Gastroesophageal sphincter (tissue), 4 donors: ENCODE data around the gene PARM1. TPM values are rescaled to one million over a fixed set of nuclear protein-coding genes. Genes with fewer than 3 reads are reported as not detected.

Source experiments
- ATAC-seq: fragments of 150-250 bp; one replicate; pipeline ENCODE4 v1.9.1; 2016; ENCODE audit warnings: mild to moderate bottlenecking, moderate library complexity
- H3K27ac ChIP-seq, 4 donors: fragments of 200-600 bp; sonication (generic) in 3 of 4; 1 replicate in 3 of 4; 2 replicates in 1 of 4; pipeline ENCODE4 v1.5.1; 2016 to 2019
- H3K27me3 ChIP-seq: fragments of 200-600 bp; sonication (generic); one replicate; pipeline ENCODE4 v1.5.1; 2019
- H3K36me3 ChIP-seq, 2 donors: fragments of 200-600 bp; sonication (generic); one replicate each; pipeline ENCODE4 v1.5.1; 2019; ENCODE audit warnings: control low read depth in 1 of 2
- H3K4me1 ChIP-seq, 3 donors: fragments of 200-600 bp; sonication (generic); 1 replicate in 2 of 3; 2 replicates in 1 of 3; pipeline ENCODE4 v1.5.1; 2016 to 2019; ENCODE audit warnings: control low read depth in 2 of 3
- H3K4me3 ChIP-seq, 2 donors: fragments of 200-600 bp; sonication (generic); one replicate each; pipeline ENCODE4 v1.5.1; 2019; ENCODE audit warnings: mild to moderate bottlenecking in 1 of 2, moderate library complexity in 1 of 2
- H3K9me3 ChIP-seq, 3 donors: fragments of 200-600 bp; sonication (generic); one replicate each; pipeline ENCODE4 v1.5.1; 2017 to 2019; ENCODE audit warnings: control low read depth in 2 of 3
- CTCF ChIP-seq, 4 experiments: fragments of 200-600 bp in 2 of 4; fragments of 450-650 bp in 2 of 4; sonication (generic) in 1 of 4; IDR thresholded peaks; one replicate each; pipeline ENCODE4 v1.5.1; 2017 to 2019; ENCODE audit warnings: antibody characterized with exemption in 4 of 4, mild to moderate bottlenecking in 2 of 4, moderate library complexity in 2 of 4
- EP300 ChIP-seq: sonication (generic); formaldehyde crosslinking; IDR thresholded peaks from one replicate; pipeline ENCODE4 v1.6.1; 2017; ENCODE audit warnings: antibody characterized with exemption, mild to moderate bottlenecking
- POLR2A ChIP-seq, 2 donors: fragments of 450-650 bp; IDR thresholded peaks; one replicate each; pipeline ENCODE4 v1.6.1; 2017; ENCODE audit warnings: antibody characterized with exemption in 2 of 2, mild to moderate bottlenecking in 2 of 2, moderate library complexity in 1 of 2
- POLR2AphosphoS5 ChIP-seq: sonication (generic); formaldehyde crosslinking; IDR thresholded peaks from one replicate; pipeline ENCODE4 v1.6.1; 2017; ENCODE audit warnings: antibody characterized with exemption
- WGBS, 2 donors: methylation state at CpG; one replicate each; pipeline ENCODE4 v1.1.5; 2018; ENCODE audit warnings: low coverage in 1 of 2; 5-methylcytosine and 5-hydroxymethylcytosine counted together
- total RNA-seq, 4 donors: library from RNA; depleted of rRNA; stranded (reverse); fragments of >200 nt; gene quantifications; one replicate each; pipeline ENCODE4 v1.1.0, GENCODE V29; 2016

The PARM1 gene
- total RNA-seq, 4 donors from 2014 or later, result 17.7 to 24.1 (median 21.4) TPM

GRCh38 chr4:74904509-74905065, 28.3 kb upstream of the PARM1 start:
- TF ChIP-seq EP300 (no peak), POLR2A (IDR thresholded peaks at IDR 0.05) (no peak), POLR2AphosphoS5 (no peak), CTCF (IDR thresholded peaks at IDR 0.05) (no peak)
- Histone ChIP-seq H3K27me3 (no peaks in the 10 kb centered on the region), H3K4me1 (no peaks in the 10 kb centered on the region), H3K27ac (no peak overlapping the region), H3K4me3 (no peak overlapping the region), H3K9me3 (no peaks in the 10 kb centered on the region), H3K36me3 (no peaks in the 10 kb centered on the region)
- no peak for ATAC-seq
- 46 to 50% methylated on average over 2 to 3 of the region's 3 CpGs for WGBS, 2 donors

- H3K4me1 ChIP-seq, result no peaks in the 10 kb centered on the region
- H3K27me3 ChIP-seq, result no peaks in the 10 kb centered on the region
- H3K36me3 ChIP-seq, result no peaks in the 10 kb centered on the region
- no peak for ATAC-seq
- TF ChIP-seq POLR2A (IDR thresholded peaks at IDR 0.05) (no peak), POLR2AphosphoS5 (no peak), CTCF (IDR thresholded peaks at IDR 0.05) (no peak), EP300 (no peak)
- WGBS, 2 donors, result 55 to 86% methylated on average over 1 to 2 of the region's 2 CpGs
- no peaks in the 10 kb centered on the region for H3K9me3 ChIP-seq
- H3K27ac ChIP-seq, result no peak overlapping the region
- H3K4me3 ChIP-seq, result no peak overlapping the region
Observed at GRCh38 chr4:74906771-74907170, 26.1 kb upstream of the PARM1 start.

GRCh38 chr4:74919783-74920182, 13.1 kb upstream of the PARM1 start:
- WGBS, 2 donors, result 91 to 100% methylated on average over 2 to 5 of the region's 6 CpGs
- Histone ChIP-seq H3K36me3 (no peaks in the 10 kb centered on the region), H3K9me3 (no peaks in the 10 kb centered on the region), H3K27ac (no peak overlapping the region), H3K4me1 (no peaks in the 10 kb centered on the region), H3K4me3 (no peak overlapping the region), H3K27me3 (no peaks in the 10 kb centered on the region)
- no peak for ATAC-seq
- TF ChIP-seq EP300 (no peak), POLR2A (IDR thresholded peaks at IDR 0.05) (no peak), CTCF (IDR thresholded peaks at IDR 0.05) (no peak), POLR2AphosphoS5 (no peak)

- TF ChIP-seq EP300 (no peak), POLR2AphosphoS5 (no peak), POLR2A (IDR thresholded peaks at IDR 0.05) (no peak), CTCF (IDR thresholded peaks at IDR 0.05) (no peak)
- H3K36me3 ChIP-seq, result no peaks in the 10 kb centered on the region
- no peak overlapping the region for H3K4me3 ChIP-seq
- H3K27ac ChIP-seq, result no peak overlapping the region
- H3K4me1 ChIP-seq, result no peaks in the 10 kb centered on the region
- 73 to 100% methylated on average over 2 of the region's 3 CpGs for WGBS, 2 donors
- ATAC-seq, result no peak
- H3K9me3 ChIP-seq, result no peaks in the 10 kb centered on the region
- no peaks in the 10 kb centered on the region for H3K27me3 ChIP-seq
Observed at GRCh38 chr4:74920704-74921103, 12.2 kb upstream of the PARM1 start.

GRCh38 chr4:74921490-74921889, 11.4 kb upstream of the PARM1 start:
- H3K4me3 ChIP-seq, result no peak overlapping the region
- no peaks in the 10 kb centered on the region for H3K4me1 ChIP-seq
- H3K27me3 ChIP-seq, result no peaks in the 10 kb centered on the region
- ATAC-seq, result no peak
- H3K27ac ChIP-seq, result no peak overlapping the region
- H3K36me3 ChIP-seq, result no peaks in the 10 kb centered on the region
- no peaks in the 10 kb centered on the region for H3K9me3 ChIP-seq
- TF ChIP-seq POLR2AphosphoS5 (no peak), EP300 (no peak), POLR2A (IDR thresholded peaks at IDR 0.05) (no peak), CTCF (IDR thresholded peaks at IDR 0.05) (no peak)
